RPMI7951 (cell line): Measurements from ENCODE around the gene VSTM5. TPM values are rescaled to one million over a fixed set of nuclear protein-coding genes. Genes with fewer than 3 reads are reported as not detected.

Experiments used
- DNase-seq: peaks from one replicate; pipeline ENCODE4 v3.0.0-alpha.2; 2012; ENCODE audit warnings: low read depth
- total RNA-seq: library from RNA; depleted of rRNA; stranded (reverse); fragments of >200 nt; shearing (Covaris generic); gene quantifications from 2 replicates; pipeline ENCODE4 v1.2.3, GENCODE V29; 2014

The VSTM5 gene
- total RNA-seq, 1 experiment from 2014 or later: not detected

GRCh38 chr11:93842461-93842860 is 8.0 kb downstream of the VSTM5 start:
- DNase-seq: peak; percentile 90

DNA sequence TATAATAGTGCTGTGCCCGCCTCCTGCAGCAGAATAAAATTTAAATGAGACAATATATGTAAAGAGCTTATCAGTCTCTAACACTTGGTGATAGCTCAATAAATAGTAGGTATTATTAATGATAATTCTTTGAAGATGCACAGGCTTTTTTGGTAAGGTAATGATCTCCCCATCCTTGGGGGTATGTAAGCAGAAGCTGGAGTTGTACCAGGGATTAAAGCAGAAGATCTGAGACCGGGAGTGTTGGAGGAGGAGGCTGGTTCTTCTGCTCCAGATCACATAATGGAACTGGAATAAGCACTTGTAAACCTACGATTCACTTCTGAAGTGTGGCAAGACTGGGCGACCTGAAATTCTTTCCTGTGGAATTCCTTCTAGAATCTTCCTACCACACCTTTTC is 8.4 kb downstream of the VSTM5 start:
- DNase-seq: no peak

DNA sequence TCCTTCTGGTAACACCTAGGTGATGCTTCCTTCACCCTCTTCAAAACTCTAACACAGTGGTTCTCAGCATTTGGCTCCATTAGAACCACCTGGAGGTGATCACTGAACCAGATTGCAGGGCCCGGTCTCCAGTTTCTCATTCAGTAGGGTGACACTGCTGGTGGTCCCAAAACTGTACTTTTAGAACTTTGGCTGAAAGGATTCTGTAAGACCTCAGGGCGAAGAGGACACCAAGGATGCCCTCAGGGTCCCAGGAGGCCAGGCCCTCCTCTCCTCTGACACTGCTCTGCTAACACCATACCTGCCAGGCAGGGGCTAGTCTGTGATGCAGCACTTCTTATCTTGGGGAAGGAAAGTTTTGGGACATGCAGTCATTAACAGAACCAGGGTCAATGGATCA is 9.0 kb downstream of the VSTM5 start:
- no peak for DNase-seq

DNA sequence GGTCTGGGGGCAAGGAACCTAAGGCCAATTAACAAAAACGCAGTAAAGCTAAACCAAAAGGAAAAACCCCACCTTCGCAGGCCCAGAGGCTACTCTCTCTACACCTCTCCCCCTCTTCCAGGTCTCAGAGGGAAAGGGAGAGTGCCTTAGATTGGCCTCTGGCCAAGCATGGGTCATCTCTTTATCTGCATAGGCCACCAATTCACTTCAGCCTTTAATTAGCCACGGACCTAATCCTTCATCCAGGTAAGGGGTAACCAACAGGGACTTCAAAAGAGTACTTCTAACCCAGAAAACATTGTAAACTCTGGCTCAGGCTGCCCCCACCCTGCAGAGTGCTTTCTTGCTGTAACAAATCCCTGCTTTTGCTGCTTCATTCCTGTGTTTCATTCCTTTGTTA is 9.4 kb downstream of the VSTM5 start:
- no peak for DNase-seq

GRCh38 chr11:93840180-93840579 is 10.2 kb downstream of the VSTM5 start:
- no peak for DNase-seq

DNA sequence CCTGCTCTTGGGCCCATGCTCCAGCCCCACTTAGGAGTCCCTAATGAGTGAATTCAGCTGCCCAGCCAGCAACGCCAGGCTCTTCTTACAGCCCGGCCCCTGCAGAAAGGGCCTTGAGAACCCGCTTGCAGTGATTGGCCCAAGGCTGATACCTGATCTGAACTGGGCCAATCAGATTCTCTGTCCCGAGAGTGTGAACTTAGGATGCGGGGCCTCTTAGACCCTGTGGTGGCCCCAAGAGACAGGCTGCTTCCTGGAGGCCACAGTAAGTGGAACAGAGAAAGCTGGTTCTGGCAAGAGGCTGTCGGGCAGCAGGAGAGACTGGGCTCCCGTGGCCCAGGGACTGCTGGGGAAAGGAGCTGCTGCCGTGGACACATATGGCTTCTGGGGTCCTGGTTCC is 11.5 kb downstream of the VSTM5 start:
- no peak for DNase-seq

GRCh38 chr11:93832780-93833179 is 17.6 kb downstream of the VSTM5 start:
- no peak for DNase-seq

- no peak for DNase-seq
Observed at GRCh38 chr11:93831343-93832127, 18.9 kb downstream of the VSTM5 start.

- no peak for DNase-seq
Observed at GRCh38 chr11:93829598-93829997, 20.8 kb downstream of the VSTM5 start.

- no peak for DNase-seq
Observed at GRCh38 chr11:93827363-93827762, 23.1 kb downstream of the VSTM5 start.

DNA sequence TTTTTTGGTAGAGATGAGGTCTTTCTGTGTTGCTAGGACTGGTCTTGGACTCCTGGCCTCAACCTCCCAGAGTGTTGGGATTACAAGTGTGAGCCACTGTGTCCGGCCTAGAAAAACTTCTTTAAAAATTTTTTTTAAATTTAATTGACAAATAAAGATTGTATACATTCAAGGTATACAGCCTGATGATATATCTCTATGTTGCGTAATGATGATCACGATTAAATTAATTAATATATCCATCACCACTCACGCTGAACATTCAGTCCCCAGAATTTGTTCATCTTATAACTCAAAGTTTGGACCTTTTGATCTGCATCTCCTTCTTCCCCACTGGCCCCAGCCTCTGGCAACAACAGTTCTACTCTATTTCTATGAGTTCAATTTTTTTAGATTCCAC is 27.2 kb downstream of the VSTM5 start:
- no peak for DNase-seq

DNA sequence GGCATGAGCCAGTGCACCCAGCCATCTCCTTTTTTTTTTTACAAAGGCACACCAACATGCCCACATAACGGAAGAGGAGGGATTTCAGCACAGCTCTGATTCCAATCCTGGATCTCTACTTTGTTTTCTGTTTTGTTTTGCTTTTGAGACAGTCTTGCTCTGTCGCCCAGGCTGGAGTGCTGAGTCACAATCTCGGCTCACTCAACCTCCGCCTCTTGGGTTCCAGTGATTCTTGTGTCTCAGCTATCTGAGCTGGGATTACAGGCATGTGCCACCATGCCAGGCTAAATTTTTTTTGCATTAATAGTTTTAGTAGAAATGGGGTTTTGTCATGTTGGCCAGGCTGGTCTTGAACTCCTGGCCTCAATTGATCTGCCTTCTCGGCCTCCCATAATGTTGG is 28.1 kb downstream of the VSTM5 start:
- peak; percentile 70 for DNase-seq

DNA sequence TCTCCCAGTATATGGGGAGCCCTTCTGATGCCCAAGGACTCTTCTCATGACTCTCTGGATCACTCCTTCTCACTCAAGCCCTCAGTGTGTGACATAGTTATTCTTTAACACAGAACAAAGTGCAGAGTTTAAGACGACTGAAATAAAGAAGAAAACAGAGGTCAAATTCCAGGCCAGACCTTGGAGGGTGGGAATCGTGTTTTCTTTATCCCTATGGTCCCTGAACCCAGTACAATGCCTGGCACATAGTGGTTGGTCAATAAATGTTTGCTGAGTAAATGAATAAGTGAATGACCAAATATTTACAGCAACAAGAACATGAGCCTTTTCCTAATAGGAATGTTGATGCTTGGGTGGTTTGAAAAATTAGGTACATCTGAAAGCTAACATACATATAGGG is 28.8 kb downstream of the VSTM5 start:
- no peak for DNase-seq

DNA sequence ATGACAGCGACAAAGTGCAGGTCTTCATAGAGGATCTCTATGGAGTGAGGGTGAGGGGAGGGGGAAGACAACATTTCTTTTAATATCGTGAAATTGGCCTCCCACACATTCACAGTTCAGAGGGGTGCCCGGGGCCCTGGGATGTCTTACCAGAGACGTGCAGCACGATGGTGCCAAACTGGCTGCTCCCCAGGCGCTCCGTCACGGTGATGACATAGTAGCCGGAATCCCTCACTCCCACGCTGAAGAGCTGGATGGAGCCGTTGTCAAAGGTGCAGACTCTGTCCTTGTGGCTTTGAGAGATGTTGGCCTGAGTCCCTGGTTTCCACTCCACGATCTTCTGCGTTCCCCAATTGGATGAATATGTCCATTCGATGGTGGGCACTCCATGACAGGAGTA is 29.6 kb downstream of the VSTM5 start:
- DNase-seq: no peak

- no peak for DNase-seq
Observed at GRCh38 chr11:93819966-93820695, 30.3 kb downstream of the VSTM5 start.

DNA sequence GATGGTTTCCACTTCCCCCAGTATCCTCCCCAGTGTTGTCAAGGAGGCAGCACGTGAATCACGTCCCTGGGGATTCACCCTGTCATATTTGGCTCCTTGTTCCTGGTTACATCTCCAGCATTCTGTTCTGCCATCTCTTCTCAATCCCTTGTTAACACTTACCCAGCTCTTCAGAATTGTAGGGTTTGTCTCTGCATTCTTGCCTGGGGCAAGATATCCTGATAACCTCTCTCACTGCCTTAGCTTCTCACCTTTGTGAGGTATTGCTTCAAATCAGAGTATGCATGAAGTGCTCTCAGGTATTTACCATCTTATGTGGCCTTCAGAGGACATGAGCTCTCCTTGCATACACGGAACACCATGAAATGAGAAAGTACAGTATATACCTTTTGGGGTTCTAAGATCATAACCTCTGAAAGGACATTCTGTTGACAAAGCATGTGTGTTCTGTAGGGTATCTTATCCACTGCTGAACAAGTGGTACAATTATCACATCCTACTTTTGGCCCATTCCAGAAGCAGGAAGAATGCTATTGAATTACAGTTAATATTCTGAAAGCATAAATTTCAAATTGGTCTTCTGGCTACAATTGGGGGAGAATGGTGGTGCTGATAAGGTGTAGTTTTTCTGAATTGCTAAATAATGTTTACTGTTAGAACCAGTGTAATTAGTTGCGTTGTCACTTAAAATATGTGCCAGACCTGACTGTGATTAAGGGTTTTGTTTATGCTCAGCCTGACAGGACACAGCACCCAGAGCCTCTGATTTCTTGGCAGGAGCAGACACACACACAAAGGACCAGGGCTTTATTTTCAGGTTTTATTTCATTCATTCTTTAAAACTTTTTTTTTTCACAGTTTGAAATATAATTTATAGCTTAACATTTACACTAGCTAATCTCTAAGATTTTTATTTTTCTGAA is 32.7 kb downstream of the VSTM5 start:
- DNase-seq: no peak

DNA sequence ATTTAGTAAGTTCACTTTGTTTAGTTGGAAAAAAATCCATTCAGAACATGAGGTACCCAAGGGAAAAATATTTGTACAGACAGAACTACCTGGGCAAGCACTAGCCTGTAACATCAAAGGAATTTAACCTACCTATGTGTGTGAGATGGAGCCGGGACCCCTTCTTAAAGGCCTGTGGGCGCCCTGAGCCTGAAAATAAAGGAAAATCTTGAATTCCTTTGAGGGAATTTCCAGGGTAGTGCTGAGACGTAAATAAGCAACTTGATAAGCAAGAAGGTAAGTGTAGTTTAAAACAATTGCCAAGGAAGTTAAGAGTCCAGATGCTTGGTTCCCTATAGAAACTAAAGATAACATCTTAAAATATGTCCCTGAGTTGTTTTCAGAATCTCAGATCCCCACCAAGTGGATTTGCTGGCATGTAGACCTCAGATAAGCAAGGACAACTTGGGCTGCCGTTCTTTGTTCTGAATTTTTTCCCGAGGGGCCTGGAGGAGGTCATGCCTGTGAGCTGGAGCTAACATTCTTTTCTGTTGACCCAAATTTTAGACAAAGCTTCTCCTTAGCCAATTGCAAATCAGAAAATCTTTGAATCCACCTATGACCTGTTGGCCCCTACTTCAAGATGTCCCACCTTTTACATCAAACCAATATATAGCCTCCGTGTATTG is 35.3 kb downstream of the VSTM5 start:
- no peak for DNase-seq

- no peak for DNase-seq
Observed at GRCh38 chr11:93813974-93814373, 36.4 kb downstream of the VSTM5 start.

GRCh38 chr11:93807980-93808379 is 42.4 kb downstream of the VSTM5 start:
- no peak for DNase-seq

GRCh38 chr11:93804879-93805278 is 45.5 kb downstream of the VSTM5 start:
- no peak for DNase-seq

DNA sequence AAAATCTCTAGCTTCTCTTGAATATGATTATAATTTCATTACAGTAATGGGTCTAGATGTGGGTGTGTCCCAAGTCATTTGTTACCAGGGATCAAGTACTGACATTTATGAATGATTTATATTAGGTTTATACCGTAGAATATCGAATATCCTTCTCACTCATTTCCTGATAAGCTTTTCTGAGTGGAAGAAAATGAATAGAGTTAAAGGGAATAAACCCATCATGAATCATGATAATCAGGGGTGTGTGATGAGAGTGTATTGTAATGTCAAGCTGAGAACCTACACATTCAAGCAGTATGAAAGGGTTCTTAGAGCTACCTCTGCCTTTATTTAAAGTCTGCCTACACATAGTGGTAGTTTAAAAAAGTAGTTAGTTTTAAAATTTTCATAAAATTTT is 49.1 kb downstream of the VSTM5 start:
- DNase-seq: no peak
